ENCODE measurements around the gene TEX26. TPM values are rescaled to one million over a fixed set of nuclear protein-coding genes. Genes with fewer than 3 reads are reported as not detected.

Gene TEX26
- total RNA-seq, 2 experiments from 2014 or later = not detected

GRCh38 chr13:31009166-31009565 is 76.7 kb downstream of the TEX26 start:
- POLR2A ChIA-PET = no interaction called here
- ATAC-seq (no peak), DNase-seq (peak; percentile 18)
- no peak overlapping the region for H3K27ac Mint-ChIP-seq
- no peaks in the 10 kb centered on the region for H3K36me3 Mint-ChIP-seq (ENCODE audit: low read depth)
- peaks cover 37% of the 10 kb centered on the region for H3K4me1 Mint-ChIP-seq (ENCODE audit: low read depth)
- CTCF ChIA-PET = interaction anchor here (3.2 kb wide), 1 partner anchor 36 kb away, joined by 11 read pairs; no protein-coding TSS in a partner anchor
- H3K4me3 Mint-ChIP-seq = no peak overlapping the region
- peaks cover 28% of the 10 kb centered on the region for H3K27me3 Mint-ChIP-seq (ENCODE audit: low read depth)
- H3K9me3 Mint-ChIP-seq (ENCODE audit: insufficient read depth) = no peaks in the 10 kb centered on the region

GRCh38 chr13:31010296-31010695 is 77.8 kb downstream of the TEX26 start:
- Mint-ChIP-seq H3K27me3 (ENCODE audit: low read depth) (peaks cover 33% of the 10 kb centered on the region), H3K9me3 (ENCODE audit: insufficient read depth) (no peaks in the 10 kb centered on the region), H3K4me3 (no peak overlapping the region), H3K4me1 (ENCODE audit: low read depth) (peaks cover 37% of the 10 kb centered on the region), H3K27ac (no peak overlapping the region), H3K36me3 (ENCODE audit: low read depth) (no peaks in the 10 kb centered on the region)
- DNase-seq (no peak), ATAC-seq (no peak)
- CTCF ChIA-PET = interaction anchor here (0.5 to 3.2 kb wide), 2 partner anchors 35 to 117 kb away, joined by 3 to 11 read pairs; no protein-coding TSS in a partner anchor
- POLR2A ChIA-PET = no interaction called here

- Mint-ChIP-seq H3K27me3 (ENCODE audit: low read depth) (peaks cover 26% of the 10 kb centered on the region), H3K9me3 (ENCODE audit: insufficient read depth) (no peaks in the 10 kb centered on the region), H3K4me3 (no peak overlapping the region), H3K36me3 (ENCODE audit: low read depth) (no peaks in the 10 kb centered on the region), H3K27ac (no peak overlapping the region), H3K4me1 (ENCODE audit: low read depth) (peaks cover 37% of the 10 kb centered on the region)
- ChIA-PET CTCF (interaction anchor here (1.2 to 1.3 kb wide), 2 partner anchors 30 to 32 kb away, joined by 3 to 4 read pairs; no protein-coding TSS in a partner anchor), POLR2A (interaction anchor here (0.7 kb wide), 1 partner anchor 150 kb away, joined by 3 read pairs; no protein-coding TSS in a partner anchor)
- no peak for ATAC-seq
- DNase-seq = no peak
These were observed 78.9 kb downstream of the TEX26 start for GRCh38 chr13:31011193-31011860.

- no peaks in the 10 kb centered on the region for H3K9me3 Mint-ChIP-seq (ENCODE audit: insufficient read depth)
- ATAC-seq (no peak), DNase-seq (no peak)
- no peaks in the 10 kb centered on the region for H3K36me3 Mint-ChIP-seq (ENCODE audit: low read depth)
- CTCF ChIA-PET = interaction anchor here (1.2 to 1.3 kb wide), 2 partner anchors 29 to 33 kb away, joined by 3 to 4 read pairs; no protein-coding TSS in a partner anchor
- H3K27ac Mint-ChIP-seq = peak overlapping the region; percentile 47
- POLR2A ChIA-PET = no interaction called here
- H3K27me3 Mint-ChIP-seq (ENCODE audit: low read depth) = peaks cover 29% of the 10 kb centered on the region
- peaks cover 37% of the 10 kb centered on the region for H3K4me1 Mint-ChIP-seq (ENCODE audit: low read depth)
- H3K4me3 Mint-ChIP-seq = no peak overlapping the region
These were observed 79.6 kb downstream of the TEX26 start for GRCh38 chr13:31011901-31012654.

GRCh38 chr13:31012655-31013024 is 80.2 kb downstream of the TEX26 start:
- Mint-ChIP-seq H3K36me3 (ENCODE audit: low read depth) (no peaks in the 10 kb centered on the region), H3K9me3 (ENCODE audit: insufficient read depth) (no peaks in the 10 kb centered on the region), H3K27ac (no peak overlapping the region), H3K4me1 (ENCODE audit: low read depth) (peaks cover 37% of the 10 kb centered on the region), H3K27me3 (ENCODE audit: low read depth) (peaks cover 29% of the 10 kb centered on the region), H3K4me3 (no peak overlapping the region)
- no peak for DNase-seq
- ChIA-PET POLR2A (no interaction called here), CTCF (interaction anchor here (1.2 kb wide), 1 partner anchor 34 kb away, joined by 3 read pairs; no protein-coding TSS in a partner anchor)
- ATAC-seq = no peak

DNA sequence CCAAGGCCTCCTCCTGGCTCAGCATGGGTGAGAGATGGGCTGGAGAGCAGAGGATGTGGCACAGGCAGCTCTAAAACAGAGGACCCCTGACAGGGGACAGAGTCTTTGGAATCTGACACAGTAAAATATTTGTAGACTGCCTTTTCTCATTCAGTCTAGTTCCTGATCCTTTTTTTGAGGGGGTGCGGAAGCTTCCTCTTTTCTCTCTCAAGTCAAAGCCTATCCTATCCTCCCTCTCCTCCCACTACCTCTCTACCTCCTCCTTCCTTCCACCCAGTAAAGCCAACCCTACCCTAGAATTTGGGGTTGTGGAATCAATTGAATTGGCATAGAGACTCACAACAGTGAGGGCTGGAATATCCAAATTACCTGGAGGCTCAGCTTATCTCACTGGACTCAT is 82.0 kb downstream of the TEX26 start:
- CTCF ChIA-PET = interaction anchor here (0.9 to 2.1 kb wide), 2 partner anchors 10 to 30 kb away, joined by 3 to 6 read pairs; no protein-coding TSS in a partner anchor
- no peak for ATAC-seq

GRCh38 chr13:31015199-31015598 is 82.7 kb downstream of the TEX26 start:
- H3K27ac Mint-ChIP-seq = no peak overlapping the region
- H3K4me1 Mint-ChIP-seq (ENCODE audit: low read depth) = peaks cover 22% of the 10 kb centered on the region
- ChIA-PET POLR2A (no interaction called here), CTCF (interaction anchor here (0.9 to 2.1 kb wide), 2 partner anchors 9 to 30 kb away, joined by 3 to 6 read pairs; no protein-coding TSS in a partner anchor)
- H3K36me3 Mint-ChIP-seq (ENCODE audit: low read depth) = no peaks in the 10 kb centered on the region
- DNase-seq (no peak), ATAC-seq (no peak)
- H3K27me3 Mint-ChIP-seq (ENCODE audit: low read depth) = peaks cover 34% of the 10 kb centered on the region
- H3K4me3 Mint-ChIP-seq = no peak overlapping the region
- H3K9me3 Mint-ChIP-seq (ENCODE audit: insufficient read depth) = no peaks in the 10 kb centered on the region

More for the DNA sequence above, 82.0 kb downstream of the TEX26 start:
- H3K4me3 Mint-ChIP-seq = no peak overlapping the region
- H3K36me3 Mint-ChIP-seq (ENCODE audit: low read depth) = no peaks in the 10 kb centered on the region
- POLR2A ChIA-PET = no interaction called here
- no peak for DNase-seq
- H3K27me3 Mint-ChIP-seq (ENCODE audit: low read depth) = peaks cover 35% of the 10 kb centered on the region
- no peak overlapping the region for H3K27ac Mint-ChIP-seq
- H3K4me1 Mint-ChIP-seq (ENCODE audit: low read depth) = peaks cover 27% of the 10 kb centered on the region
- H3K9me3 Mint-ChIP-seq (ENCODE audit: insufficient read depth) = no peaks in the 10 kb centered on the region

DNA sequence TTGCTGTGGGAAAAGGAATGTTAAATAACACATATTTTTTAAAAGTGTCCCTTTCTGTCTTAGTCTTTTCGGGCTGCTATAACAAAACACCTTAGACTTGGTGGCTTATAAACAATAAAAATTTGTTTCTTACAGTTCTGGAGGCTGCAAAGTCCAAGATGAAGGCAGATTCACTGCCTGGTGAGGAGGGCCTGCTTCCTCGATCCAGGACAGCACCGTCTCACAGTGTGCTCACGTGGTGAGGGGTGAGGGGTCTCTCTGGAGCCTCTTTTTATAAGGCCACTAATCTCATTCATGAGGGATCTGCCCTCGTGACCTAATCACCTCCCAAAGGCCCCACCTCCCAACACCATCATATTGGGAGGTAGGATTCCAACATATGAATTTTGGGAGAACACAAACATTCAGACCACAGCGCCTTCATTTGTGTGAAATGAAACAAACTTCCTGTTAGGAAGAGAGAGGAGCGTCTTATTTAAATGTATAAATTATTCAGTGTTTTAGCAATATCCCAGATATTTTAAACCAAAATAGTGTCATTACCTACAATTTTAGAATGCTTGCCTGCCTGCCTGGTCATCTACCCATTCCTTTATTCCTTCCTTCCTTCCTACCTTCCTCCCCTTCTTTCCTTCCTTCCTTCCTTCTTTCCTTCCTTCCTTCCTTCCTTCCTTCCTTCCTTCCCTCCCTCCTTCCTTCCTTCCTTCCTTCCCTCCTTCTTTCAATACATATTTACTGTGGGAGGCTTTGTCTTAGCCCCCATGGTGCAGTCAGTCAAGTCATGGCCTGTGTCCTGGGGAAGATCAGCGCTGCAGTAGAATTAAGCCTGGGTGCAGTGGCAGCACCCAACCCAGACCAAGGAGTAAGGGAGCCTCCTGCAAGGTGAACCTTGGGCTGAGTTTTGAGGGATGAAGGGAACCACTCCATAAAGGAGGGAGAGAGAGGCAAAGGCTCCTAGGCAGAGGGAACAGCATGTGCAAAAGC is 84.2 kb downstream of the TEX26 start:
- Mint-ChIP-seq H3K27ac (no peak overlapping the region), H3K27me3 (ENCODE audit: low read depth) (peaks cover 38% of the 10 kb centered on the region), H3K4me3 (no peak overlapping the region), H3K9me3 (ENCODE audit: insufficient read depth) (no peaks in the 10 kb centered on the region), H3K4me1 (ENCODE audit: low read depth) (peaks cover 16% of the 10 kb centered on the region), H3K36me3 (ENCODE audit: low read depth) (no peaks in the 10 kb centered on the region)
- ATAC-seq (no peak), DNase-seq (no peak)
- ChIA-PET POLR2A (no interaction called here), CTCF (no interaction called here)

DNA sequence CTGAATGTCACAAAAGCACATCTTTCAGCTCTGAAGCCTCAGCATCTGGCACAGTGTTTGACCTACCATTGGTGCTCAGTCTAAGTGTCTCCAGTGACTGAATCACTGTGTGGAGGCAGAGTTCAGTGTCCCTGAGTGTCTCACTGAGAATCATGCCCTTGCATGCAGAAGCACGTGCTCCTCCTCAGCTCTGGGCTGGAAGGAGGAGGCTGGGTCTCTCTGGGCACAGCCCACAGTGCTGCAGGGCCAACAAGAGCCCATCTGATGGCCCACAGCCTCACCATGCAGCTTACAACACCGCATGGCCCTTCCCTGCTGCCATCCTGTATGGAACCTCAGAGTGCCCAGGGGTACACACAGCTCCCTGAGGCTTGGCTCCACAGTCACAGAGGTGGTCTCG is 86.1 kb downstream of the TEX26 start:
- Mint-ChIP-seq H3K4me1 (ENCODE audit: low read depth) (peaks cover under 1% of the 10 kb centered on the region), H3K27me3 (ENCODE audit: low read depth) (peaks cover 53% of the 10 kb centered on the region), H3K4me3 (no peak overlapping the region), H3K27ac (no peak overlapping the region), H3K36me3 (ENCODE audit: low read depth) (no peaks in the 10 kb centered on the region), H3K9me3 (ENCODE audit: insufficient read depth) (no peaks in the 10 kb centered on the region)
- POLR2A ChIA-PET = no interaction called here
- DNase-seq (no peak), ATAC-seq (no peak)
- CTCF ChIA-PET = no interaction called here

- CTCF ChIA-PET = no interaction called here
- ATAC-seq = no peak
- Mint-ChIP-seq H3K36me3 (ENCODE audit: low read depth) (no peaks in the 10 kb centered on the region), H3K4me1 (ENCODE audit: low read depth) (no peaks in the 10 kb centered on the region), H3K4me3 (no peak overlapping the region), H3K27ac (no peak overlapping the region), H3K27me3 (ENCODE audit: low read depth) (peaks cover 54% of the 10 kb centered on the region), H3K9me3 (ENCODE audit: insufficient read depth) (no peaks in the 10 kb centered on the region)
- POLR2A ChIA-PET = no interaction called here
- DNase-seq = no peak
These were observed 88.5 kb downstream of the TEX26 start for GRCh38 chr13:31020996-31021395.

GRCh38 chr13:31022288-31022895 is 89.9 kb downstream of the TEX26 start:
- peaks cover 50% of the 10 kb centered on the region for H3K27me3 Mint-ChIP-seq (ENCODE audit: low read depth)

More at GRCh38 chr13:31022288-31022895, 89.9 kb downstream of the TEX26 start:
- Mint-ChIP-seq H3K4me3 (no peak overlapping the region), H3K4me1 (ENCODE audit: low read depth) (no peaks in the 10 kb centered on the region), H3K36me3 (ENCODE audit: low read depth) (no peaks in the 10 kb centered on the region), H3K9me3 (ENCODE audit: insufficient read depth) (no peaks in the 10 kb centered on the region), H3K27ac (no peak overlapping the region)
- ChIA-PET CTCF (interaction anchor here (1.4 to 2.4 kb wide), 2 partner anchors 22 to 43 kb away, joined by 5 to 9 read pairs; no protein-coding TSS in a partner anchor), POLR2A (no interaction called here)
- DNase-seq (no peak), ATAC-seq (no peak)

All from activated CD8-positive, alpha-beta T cell treated with anti-CD3 and anti-CD28 coated beads, Interleukin-2, amount 10 ng/mL, durations not matched to agents 7 days and 5 days (primary cell).